ENCODE measurements around the gene ETFB.

ETFB gene

GRCh38 chr19:51321799-51322198 lies 44.4 kb downstream of the ETFB start:
- Histone ChIP-seq H3K36me3 (ENCODE audit: control insufficient read depth in 1 of 2, insufficient read depth in 2 of 2, low read length in 2 of 2) (no peaks in the 10 kb centered on the region), H3K9me3 (ENCODE audit: control insufficient read depth in 1 of 2, low read length in 2 of 2) (no peaks in the 10 kb centered on the region), H3K4me1 (ENCODE audit: control insufficient read depth in 1 of 2, insufficient read depth in 2 of 2, low read length in 2 of 2) (peaks cover 0 to 3% of the 10 kb centered on the region in 2 donors), H3K27me3 (ENCODE audit: low read depth, low read length) (peaks cover 11% of the 10 kb centered on the region), H3K27ac (ENCODE audit: low read length) (no peak overlapping the region), H3K4me3 (ENCODE audit: low read depth in 1 of 2, low read length in 2 of 2) (no peak overlapping the region)

GRCh38 chr19:51320280-51320657 lies 45.9 kb downstream of the ETFB start:
- Histone ChIP-seq H3K4me3 (ENCODE audit: low read depth in 1 of 2, low read length in 2 of 2) (no peak overlapping the region), H3K9me3 (ENCODE audit: control insufficient read depth in 1 of 2, low read length in 2 of 2) (no peaks in the 10 kb centered on the region), H3K4me1 (ENCODE audit: control insufficient read depth in 1 of 2, insufficient read depth in 2 of 2, low read length in 2 of 2) (peaks cover 0 to 3% of the 10 kb centered on the region in 2 donors), H3K27ac (ENCODE audit: low read length) (no peak overlapping the region), H3K27me3 (ENCODE audit: low read depth, low read length) (peaks cover 5% of the 10 kb centered on the region), H3K36me3 (ENCODE audit: control insufficient read depth in 1 of 2, insufficient read depth in 2 of 2, low read length in 2 of 2) (no peaks in the 10 kb centered on the region)

- Histone ChIP-seq H3K4me1 (ENCODE audit: control insufficient read depth in 1 of 2, insufficient read depth in 2 of 2, low read length in 2 of 2) (peaks cover 0 to 3% of the 10 kb centered on the region in 2 donors), H3K27ac (ENCODE audit: low read length) (no peak overlapping the region), H3K4me3 (ENCODE audit: low read depth in 1 of 2, low read length in 2 of 2) (no peak overlapping the region), H3K27me3 (ENCODE audit: low read depth, low read length) (peaks cover 5% of the 10 kb centered on the region), H3K36me3 (ENCODE audit: control insufficient read depth in 1 of 2, insufficient read depth in 2 of 2, low read length in 2 of 2) (no peaks in the 10 kb centered on the region), H3K9me3 (ENCODE audit: control insufficient read depth in 1 of 2, low read length in 2 of 2) (peaks cover 0 to under 1% of the 10 kb centered on the region in 2 donors)
Observed at GRCh38 chr19:51319649-51320279, 46.4 kb downstream of the ETFB start.

- Histone ChIP-seq H3K4me3 (ENCODE audit: low read depth in 1 of 2, low read length in 2 of 2) (no peak overlapping the region), H3K4me1 (ENCODE audit: control insufficient read depth in 1 of 2, insufficient read depth in 2 of 2, low read length in 2 of 2) (peaks cover 0 to 3% of the 10 kb centered on the region in 2 donors), H3K36me3 (ENCODE audit: control insufficient read depth in 1 of 2, insufficient read depth in 2 of 2, low read length in 2 of 2) (no peaks in the 10 kb centered on the region), H3K27ac (ENCODE audit: low read length) (no peak overlapping the region), H3K27me3 (ENCODE audit: low read depth, low read length) (peaks cover under 1% of the 10 kb centered on the region), H3K9me3 (ENCODE audit: control insufficient read depth in 1 of 2, low read length in 2 of 2) (peaks cover 0 to 4% of the 10 kb centered on the region in 2 donors)
Observed at GRCh38 chr19:51318687-51319648, 47.2 kb downstream of the ETFB start.

GRCh38 chr19:51317968-51318367 lies 48.2 kb downstream of the ETFB start:
- H3K36me3 ChIP-seq (ENCODE audit: control insufficient read depth in 1 of 2, insufficient read depth in 2 of 2, low read length in 2 of 2) = no peaks in the 10 kb centered on the region
- H3K27me3 ChIP-seq (ENCODE audit: low read depth, low read length) = no peaks in the 10 kb centered on the region

GRCh38 chr19:51317376-51317775 lies 48.8 kb downstream of the ETFB start:
- Histone ChIP-seq H3K27ac (ENCODE audit: low read length) (no peak overlapping the region), H3K4me1 (ENCODE audit: control insufficient read depth in 1 of 2, insufficient read depth in 2 of 2, low read length in 2 of 2) (peaks cover 0 to 3% of the 10 kb centered on the region in 2 donors), H3K9me3 (ENCODE audit: control insufficient read depth in 1 of 2, low read length in 2 of 2) (peaks cover 0 to 4% of the 10 kb centered on the region in 2 donors), H3K4me3 (ENCODE audit: low read depth in 1 of 2, low read length in 2 of 2) (no peak overlapping the region), H3K27me3 (ENCODE audit: low read depth, low read length) (peaks cover under 1% of the 10 kb centered on the region), H3K36me3 (ENCODE audit: control insufficient read depth in 1 of 2, insufficient read depth in 2 of 2, low read length in 2 of 2) (no peaks in the 10 kb centered on the region)

More at GRCh38 chr19:51317968-51318367, 48.2 kb downstream of the ETFB start:
- Histone ChIP-seq H3K27ac (ENCODE audit: low read length) (no peak overlapping the region), H3K9me3 (ENCODE audit: control insufficient read depth in 1 of 2, low read length in 2 of 2) (peaks cover 0 to 4% of the 10 kb centered on the region in 2 donors), H3K4me1 (ENCODE audit: control insufficient read depth in 1 of 2, insufficient read depth in 2 of 2, low read length in 2 of 2) (peaks cover 0 to 3% of the 10 kb centered on the region in 2 donors), H3K4me3 (ENCODE audit: low read depth in 1 of 2, low read length in 2 of 2) (no peak overlapping the region)

- H3K27ac ChIP-seq (ENCODE audit: low read length) = no peak overlapping the region
- H3K4me3 ChIP-seq (ENCODE audit: low read depth in 1 of 2, low read length in 2 of 2) = no peak overlapping the region
- H3K27me3 ChIP-seq (ENCODE audit: low read depth, low read length) = peaks cover 3% of the 10 kb centered on the region
- no peaks in the 10 kb centered on the region for H3K36me3 ChIP-seq (ENCODE audit: control insufficient read depth in 1 of 2, insufficient read depth in 2 of 2, low read length in 2 of 2)
- peaks cover 0 to 3% of the 10 kb centered on the region in 2 donors for H3K4me1 ChIP-seq (ENCODE audit: control insufficient read depth in 1 of 2, insufficient read depth in 2 of 2, low read length in 2 of 2)
- peaks cover 0 to 4% of the 10 kb centered on the region in 2 donors for H3K9me3 ChIP-seq (ENCODE audit: control insufficient read depth in 1 of 2, low read length in 2 of 2)
Observed at GRCh38 chr19:51316688-51317087, 49.5 kb downstream of the ETFB start.

GRCh38 chr19:51311351-51312257 lies 54.6 kb downstream of the ETFB start, which contains the start of gene IGLON5:
Gene IGLON5, plus strand, starts transcription at chr19:51311644. Its CDS starts 204 bp downstream, at chr19:51311848.
- no peak within 1 kb of the TSS for H3K27ac ChIP-seq (ENCODE audit: low read length)
- H3K9me3 ChIP-seq (ENCODE audit: control insufficient read depth in 1 of 2, low read length in 2 of 2) = peaks cover 13 to 15% of the 10 kb centered on the region in 2 donors
- H3K27me3 ChIP-seq (ENCODE audit: low read depth, low read length) = peaks cover 13% of the 10 kb centered on the region
- no peaks in the 10 kb centered on the region for H3K36me3 ChIP-seq (ENCODE audit: control insufficient read depth in 1 of 2, insufficient read depth in 2 of 2, low read length in 2 of 2)
- H3K4me3 ChIP-seq (ENCODE audit: low read depth in 1 of 2, low read length in 2 of 2) = no peak within 1 kb of the TSS
- no peaks in the 10 kb centered on the region for H3K4me1 ChIP-seq (ENCODE audit: control insufficient read depth in 1 of 2, insufficient read depth in 2 of 2, low read length in 2 of 2)

- H3K27ac ChIP-seq (ENCODE audit: low read length) = no peak overlapping the region
- no peak overlapping the region for H3K4me3 ChIP-seq (ENCODE audit: low read depth in 1 of 2, low read length in 2 of 2)
- H3K27me3 ChIP-seq (ENCODE audit: low read depth, low read length) = peaks cover 11% of the 10 kb centered on the region
- no peaks in the 10 kb centered on the region for H3K36me3 ChIP-seq (ENCODE audit: control insufficient read depth in 1 of 2, insufficient read depth in 2 of 2, low read length in 2 of 2)
- no peaks in the 10 kb centered on the region for H3K4me1 ChIP-seq (ENCODE audit: control insufficient read depth in 1 of 2, insufficient read depth in 2 of 2, low read length in 2 of 2)
- peaks cover 13 to 37% of the 10 kb centered on the region in 2 donors for H3K9me3 ChIP-seq (ENCODE audit: control insufficient read depth in 1 of 2, low read length in 2 of 2)
Observed at GRCh38 chr19:51305479-51305878, 60.7 kb downstream of the ETFB start.

GRCh38 chr19:51301266-51301665 lies 64.9 kb downstream of the ETFB start:
- Histone ChIP-seq H3K4me3 (ENCODE audit: low read depth in 1 of 2, low read length in 2 of 2) (no peak overlapping the region), H3K27me3 (ENCODE audit: low read depth, low read length) (no peaks in the 10 kb centered on the region), H3K27ac (ENCODE audit: low read length) (no peak overlapping the region)

More at GRCh38 chr19:51301266-51301665, 64.9 kb downstream of the ETFB start:
- Histone ChIP-seq H3K36me3 (ENCODE audit: control insufficient read depth in 1 of 2, insufficient read depth in 2 of 2, low read length in 2 of 2) (no peaks in the 10 kb centered on the region), H3K9me3 (ENCODE audit: control insufficient read depth in 1 of 2, low read length in 2 of 2) (peaks cover 0 to 24% of the 10 kb centered on the region in 2 donors), H3K4me1 (ENCODE audit: control insufficient read depth in 1 of 2, insufficient read depth in 2 of 2, low read length in 2 of 2) (no peaks in the 10 kb centered on the region)

All from muscle layer of duodenum (tissue), 2 donors.